ENCODE measurements around the gene LIN37. TPM values are rescaled to one million over a fixed set of nuclear protein-coding genes. Genes with fewer than 3 reads are reported as not detected.

LIN37 gene
- total RNA-seq, 1 donor from 2014 or later, result 9.0 TPM

- H3K4me1 Mint-ChIP-seq (ENCODE audit: unreplicated experiment), result no peaks in the 10 kb centered on the region
- no peak for TF ChIP-seq CTCF (IDR thresholded peaks at IDR 0.05; ENCODE audit: unreplicated experiment)
- H3K27me3 Mint-ChIP-seq (ENCODE audit: unreplicated experiment), result no peaks in the 10 kb centered on the region
- no peaks in the 10 kb centered on the region for H3K9me3 Mint-ChIP-seq (ENCODE audit: unreplicated experiment)
- H3K27ac Mint-ChIP-seq (ENCODE audit: unreplicated experiment), result no peak overlapping the region
- no peak overlapping the region for H3K4me3 Mint-ChIP-seq (ENCODE audit: unreplicated experiment)
- H3K36me3 Mint-ChIP-seq (ENCODE audit: low read depth, unreplicated experiment), result no peaks in the 10 kb centered on the region
- no peak for DNase-seq (ENCODE audit: low spot score)
Observed at GRCh38 chr19:35708391-35708790, 40.0 kb upstream of the LIN37 start.

DNA sequence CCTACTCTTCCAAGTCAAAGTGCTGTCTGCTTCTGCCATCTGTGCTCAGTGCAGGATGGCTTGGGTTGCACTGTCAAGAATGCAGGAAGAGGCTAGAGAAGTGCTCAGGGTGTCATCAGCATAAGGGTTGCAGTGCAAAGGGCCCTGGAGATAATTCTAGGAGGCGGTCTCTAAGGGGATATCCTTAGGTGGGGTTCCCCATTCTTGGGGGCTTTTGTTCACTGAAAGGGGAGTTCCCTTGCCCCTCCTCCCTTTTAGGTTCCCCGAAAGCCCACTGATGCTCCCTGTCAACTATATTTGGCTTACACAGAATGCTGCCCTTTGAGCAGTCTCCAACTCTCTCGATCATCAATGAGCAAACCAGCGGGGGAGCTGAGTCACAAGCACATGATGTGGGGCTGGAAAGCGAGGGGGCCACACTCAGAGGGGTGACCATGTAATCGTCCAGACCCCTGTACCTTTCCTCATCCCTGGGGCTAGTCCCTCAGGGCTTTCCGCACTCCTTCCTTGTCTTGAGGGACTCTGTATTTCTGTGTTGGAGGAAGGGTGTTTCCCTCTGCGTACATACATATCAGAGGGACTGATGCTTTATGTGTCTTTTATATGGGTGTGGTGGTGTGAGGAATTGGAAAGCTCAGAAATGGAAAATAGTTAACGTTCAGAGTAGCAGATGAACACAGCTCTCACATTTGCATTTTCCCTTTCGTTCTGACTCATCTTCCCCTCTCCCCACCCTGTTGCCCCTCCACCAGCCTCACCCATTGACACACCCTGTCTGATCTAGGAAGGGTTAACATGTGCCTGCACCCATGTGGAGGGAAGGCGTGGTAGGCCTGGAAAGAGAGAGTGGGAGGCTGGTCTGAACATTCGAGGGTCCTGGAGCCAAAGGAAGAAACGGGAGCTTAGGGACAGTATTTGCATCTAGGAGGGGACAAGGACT lies 37.3 kb upstream of the LIN37 start:
- Mint-ChIP-seq H3K36me3 (ENCODE audit: low read depth, unreplicated experiment) (no peaks in the 10 kb centered on the region), H3K4me1 (ENCODE audit: unreplicated experiment) (peaks cover 4% of the 10 kb centered on the region), H3K27me3 (ENCODE audit: unreplicated experiment) (peaks cover 2% of the 10 kb centered on the region), H3K27ac (ENCODE audit: unreplicated experiment) (no peak overlapping the region), H3K9me3 (ENCODE audit: unreplicated experiment) (no peaks in the 10 kb centered on the region), H3K4me3 (ENCODE audit: unreplicated experiment) (no peak overlapping the region)
- TF ChIP-seq CTCF (IDR thresholded peaks at IDR 0.05; ENCODE audit: unreplicated experiment), result no peak
- no peak for DNase-seq (ENCODE audit: low spot score)

GRCh38 chr19:35712567-35713505 lies 35.5 kb upstream of the LIN37 start:
- no peak overlapping the region for H3K4me3 Mint-ChIP-seq (ENCODE audit: unreplicated experiment)
- H3K4me1 Mint-ChIP-seq (ENCODE audit: unreplicated experiment), result peaks cover 12% of the 10 kb centered on the region
- H3K9me3 Mint-ChIP-seq (ENCODE audit: unreplicated experiment), result no peaks in the 10 kb centered on the region
- DNase-seq (ENCODE audit: low spot score), result no peak
- H3K36me3 Mint-ChIP-seq (ENCODE audit: low read depth, unreplicated experiment), result no peaks in the 10 kb centered on the region
- TF ChIP-seq CTCF (IDR thresholded peaks at IDR 0.05; ENCODE audit: unreplicated experiment), result no peak
- no peak overlapping the region for H3K27ac Mint-ChIP-seq (ENCODE audit: unreplicated experiment)
- peaks cover 9% of the 10 kb centered on the region for H3K27me3 Mint-ChIP-seq (ENCODE audit: unreplicated experiment)

DNA sequence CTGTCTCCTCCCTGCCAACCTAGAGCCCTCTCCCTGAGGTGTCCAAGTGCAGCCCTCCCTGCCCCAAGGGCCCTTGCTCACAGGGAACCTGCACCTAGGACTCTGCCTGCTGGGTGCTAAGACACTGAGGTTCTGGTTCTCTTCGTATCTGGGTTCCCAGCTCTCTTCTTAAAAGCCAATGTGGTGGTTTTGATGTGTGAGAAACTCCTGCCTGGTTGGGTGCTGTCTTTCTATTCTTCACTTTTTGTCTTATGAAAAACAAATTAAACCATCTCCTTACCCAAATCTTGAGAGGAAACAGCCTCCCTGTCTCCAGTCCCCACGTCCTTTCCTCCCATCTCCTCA lies 34.9 kb upstream of the LIN37 start:
- Mint-ChIP-seq H3K36me3 (ENCODE audit: low read depth, unreplicated experiment) (no peaks in the 10 kb centered on the region), H3K27ac (ENCODE audit: unreplicated experiment) (no peak overlapping the region), H3K27me3 (ENCODE audit: unreplicated experiment) (peaks cover 9% of the 10 kb centered on the region), H3K4me1 (ENCODE audit: unreplicated experiment) (peaks cover 12% of the 10 kb centered on the region), H3K9me3 (ENCODE audit: unreplicated experiment) (no peaks in the 10 kb centered on the region), H3K4me3 (ENCODE audit: unreplicated experiment) (peak overlapping the region; percentile 21)
- TF ChIP-seq CTCF (IDR thresholded peaks at IDR 0.05; ENCODE audit: unreplicated experiment), result no peak
- no peak for DNase-seq (ENCODE audit: low spot score)
